OCI-LY1 (cell line): ENCODE measurements around the gene RND1.

Experiments used
- CTCF ChIP-seq: fragments of 200-600 bp; sonication (generic), shearing (Covaris generic); IDR thresholded peaks from 2 replicates; pipeline ENCODE4 v1.5.1; 2017; ENCODE audit warnings: mild to moderate bottlenecking, antibody characterized with exemption, low read length, moderate library complexity, mixed read lengths
- EZH2 ChIP-seq: fragments of 200-600 bp; sonication (generic), shearing (Covaris generic); IDR thresholded peaks from 2 replicates; pipeline ENCODE4 v1.8.0; 2017; ENCODE audit warnings: borderline replicate concordance, mixed run types, mild to moderate bottlenecking, antibody characterized with exemption, low read length, moderate library complexity, mixed read lengths

DNA sequence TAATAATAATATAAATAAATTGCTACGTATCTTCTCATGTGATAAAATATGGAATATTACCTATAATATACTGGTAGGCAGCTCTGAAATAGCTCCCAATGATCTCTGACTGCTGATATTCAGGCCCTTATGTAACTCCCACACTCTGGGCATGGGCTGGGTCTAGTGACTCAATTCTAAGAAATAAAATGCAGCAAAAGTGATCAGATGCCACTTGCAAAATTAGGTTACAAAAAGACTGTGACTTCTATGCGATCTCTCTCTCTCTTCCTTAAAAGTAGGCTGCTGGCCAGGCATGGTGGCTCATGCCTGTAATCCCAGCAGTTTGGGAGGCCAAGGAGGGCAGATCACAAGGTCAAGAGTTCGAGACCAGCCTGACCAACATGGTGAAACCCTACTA is 57.7 kb downstream of the RND1 start:
- no peak for TF ChIP-seq CTCF
- TF ChIP-seq EZH2: no peak
